Peyer's patch (tissue), 4 donors: ENCODE data around the gene USP6.

Experiments used
- POLR2A ChIP-seq, 2 donors: fragments of 450-650 bp; IDR thresholded peaks; one replicate each; pipeline ENCODE4 v1.5.1; 2017; ENCODE audit warnings: antibody characterized with exemption in 2 of 2, mild to moderate bottlenecking in 2 of 2, moderate library complexity in 2 of 2
- TF ChIP-seq, protein P1 (sequence below), 6 experiments: fragments of 450-650 bp in 4 of 6; fragments of 200-600 bp in 2 of 6; sonication (generic) in 1 of 6; IDR thresholded peaks; one replicate each; pipeline ENCODE4 v1.5.1; 2017 to 2019; ENCODE audit warnings: antibody characterized with exemption in 6 of 6, mild to moderate bottlenecking in 3 of 6, moderate library complexity in 1 of 6

- TF ChIP-seq, protein P1, sequence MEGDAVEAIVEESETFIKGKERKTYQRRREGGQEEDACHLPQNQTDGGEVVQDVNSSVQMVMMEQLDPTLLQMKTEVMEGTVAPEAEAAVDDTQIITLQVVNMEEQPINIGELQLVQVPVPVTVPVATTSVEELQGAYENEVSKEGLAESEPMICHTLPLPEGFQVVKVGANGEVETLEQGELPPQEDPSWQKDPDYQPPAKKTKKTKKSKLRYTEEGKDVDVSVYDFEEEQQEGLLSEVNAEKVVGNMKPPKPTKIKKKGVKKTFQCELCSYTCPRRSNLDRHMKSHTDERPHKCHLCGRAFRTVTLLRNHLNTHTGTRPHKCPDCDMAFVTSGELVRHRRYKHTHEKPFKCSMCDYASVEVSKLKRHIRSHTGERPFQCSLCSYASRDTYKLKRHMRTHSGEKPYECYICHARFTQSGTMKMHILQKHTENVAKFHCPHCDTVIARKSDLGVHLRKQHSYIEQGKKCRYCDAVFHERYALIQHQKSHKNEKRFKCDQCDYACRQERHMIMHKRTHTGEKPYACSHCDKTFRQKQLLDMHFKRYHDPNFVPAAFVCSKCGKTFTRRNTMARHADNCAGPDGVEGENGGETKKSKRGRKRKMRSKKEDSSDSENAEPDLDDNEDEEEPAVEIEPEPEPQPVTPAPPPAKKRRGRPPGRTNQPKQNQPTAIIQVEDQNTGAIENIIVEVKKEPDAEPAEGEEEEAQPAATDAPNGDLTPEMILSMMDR (IDR thresholded peaks at IDR 0.05), result no peak
- no peak for TF ChIP-seq POLR2A (IDR thresholded peaks at IDR 0.05)
Measured at GRCh38 chr17:5211458-5211857, 95.6 kb downstream of the USP6 start.
